Fibroblast of lung (primary cell): ENCODE measurements around the gene HTR1D.

Experiments
- EZH2 ChIP-seq: IDR thresholded peaks from 2 replicates; pipeline ENCODE4 v1.5.1; 2012; ENCODE audit warnings: low read length, control low read depth, mild to moderate bottlenecking; ENCODE audit errors: missing control alignments
- TF ChIP-seq, protein P1 (sequence below), 2 donors: IDR thresholded peaks in 1 of 2; conservative IDR thresholded peaks in 1 of 2; 1 replicate in 1 of 2; 2 replicates in 1 of 2; pipeline ENCODE4 v1.5.1; 2011 to 2012; ENCODE audit warnings: low read length in 2 of 2, control low read depth in 1 of 2, inconsistent platforms in 1 of 2, low read depth in 1 of 2, mild to moderate bottlenecking in 1 of 2

DNA sequence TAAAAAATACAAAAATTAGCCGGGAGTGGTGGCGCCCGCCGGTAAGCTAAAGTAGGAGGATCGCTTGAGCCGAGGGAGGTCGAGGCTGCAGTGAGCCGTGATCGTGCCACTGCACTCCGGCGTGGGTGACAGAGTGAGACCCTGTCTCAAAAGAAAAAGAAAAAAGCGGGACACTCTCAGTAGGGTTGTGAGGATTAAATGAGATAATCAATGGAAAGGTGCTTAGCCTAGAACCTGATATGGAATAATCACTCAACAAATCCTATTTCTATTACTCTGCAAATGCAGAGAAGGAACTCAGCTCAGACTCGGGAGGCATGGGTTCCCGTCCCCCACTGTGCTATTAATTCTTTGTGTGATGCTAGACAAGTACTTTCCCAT is 48.1 kb downstream of the HTR1D start:
- TF ChIP-seq, protein P1, sequence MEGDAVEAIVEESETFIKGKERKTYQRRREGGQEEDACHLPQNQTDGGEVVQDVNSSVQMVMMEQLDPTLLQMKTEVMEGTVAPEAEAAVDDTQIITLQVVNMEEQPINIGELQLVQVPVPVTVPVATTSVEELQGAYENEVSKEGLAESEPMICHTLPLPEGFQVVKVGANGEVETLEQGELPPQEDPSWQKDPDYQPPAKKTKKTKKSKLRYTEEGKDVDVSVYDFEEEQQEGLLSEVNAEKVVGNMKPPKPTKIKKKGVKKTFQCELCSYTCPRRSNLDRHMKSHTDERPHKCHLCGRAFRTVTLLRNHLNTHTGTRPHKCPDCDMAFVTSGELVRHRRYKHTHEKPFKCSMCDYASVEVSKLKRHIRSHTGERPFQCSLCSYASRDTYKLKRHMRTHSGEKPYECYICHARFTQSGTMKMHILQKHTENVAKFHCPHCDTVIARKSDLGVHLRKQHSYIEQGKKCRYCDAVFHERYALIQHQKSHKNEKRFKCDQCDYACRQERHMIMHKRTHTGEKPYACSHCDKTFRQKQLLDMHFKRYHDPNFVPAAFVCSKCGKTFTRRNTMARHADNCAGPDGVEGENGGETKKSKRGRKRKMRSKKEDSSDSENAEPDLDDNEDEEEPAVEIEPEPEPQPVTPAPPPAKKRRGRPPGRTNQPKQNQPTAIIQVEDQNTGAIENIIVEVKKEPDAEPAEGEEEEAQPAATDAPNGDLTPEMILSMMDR (conservative IDR thresholded peaks at IDR 0.05 in 1 of 2, IDR thresholded peaks at IDR 0.05 in 1 of 2; ENCODE audit: low read depth in 1 of 2, low read length in 2 of 2): no peak
- no peak for TF ChIP-seq EZH2
